Embryonic facial prominence (tissue), 1 donor: ENCODE measurements around the gene CHAF1A.

Experiments
- DNase-seq: peaks from one replicate; pipeline ENCODE4 v3.0.0-alpha.2; 2016; ENCODE audit errors: extremely low spot score

CHAF1A gene

GRCh38 chr19:4402171-4403004 lies at the start of gene CHAF1A:
Gene CHAF1A, plus strand, starts transcription at chr19:4402640. Its CDS starts 123 bp downstream, at chr19:4402763.
- peak; percentile 99 for DNase-seq

GRCh38 chr19:4352701-4353121 lies 49.7 kb upstream of the CHAF1A start:
- no peak for DNase-seq

- DNase-seq: no peak
Measured at GRCh38 chr19:4354282-4354681, 48.2 kb upstream of the CHAF1A start.

- DNase-seq: no peak
Measured at GRCh38 chr19:4354897-4355296, 47.5 kb upstream of the CHAF1A start.

- DNase-seq: no peak
Measured at GRCh38 chr19:4357095-4357797, 45.2 kb upstream of the CHAF1A start.

GRCh38 chr19:4357921-4358326 lies 44.5 kb upstream of the CHAF1A start:
- DNase-seq: no peak

GRCh38 chr19:4358709-4359626 lies 43.5 kb upstream of the CHAF1A start:
- no peak for DNase-seq

- DNase-seq: no peak
Measured at GRCh38 chr19:4359627-4360000, 42.8 kb upstream of the CHAF1A start.

- no peak for DNase-seq
Measured at GRCh38 chr19:4360081-4360569, 42.3 kb upstream of the CHAF1A start.

GRCh38 chr19:4360641-4361151 lies 41.7 kb upstream of the CHAF1A start:
- no peak for DNase-seq

GRCh38 chr19:4361152-4362046 lies 41.0 kb upstream of the CHAF1A start:
- no peak for DNase-seq

- no peak for DNase-seq
Measured at GRCh38 chr19:4362101-4362828, 40.2 kb upstream of the CHAF1A start.

- DNase-seq: no peak
Measured at GRCh38 chr19:4362831-4363545, 39.5 kb upstream of the CHAF1A start.

- DNase-seq: no peak
Measured at GRCh38 chr19:4363571-4364304, 38.7 kb upstream of the CHAF1A start.

- DNase-seq: no peak
Measured at GRCh38 chr19:4365341-4365740, 37.1 kb upstream of the CHAF1A start.

- no peak for DNase-seq
Measured at GRCh38 chr19:4365791-4366665, 36.4 kb upstream of the CHAF1A start.

GRCh38 chr19:4366666-4367335 lies 35.6 kb upstream of the CHAF1A start:
- DNase-seq: no peak
